K562 (cell line): ENCODE measurements around the gene PRMT7. TPM values are rescaled to one million over a fixed set of nuclear protein-coding genes. Genes with fewer than 3 reads are reported as not detected.

Source experiments
- NR2C1 ChIP-seq, 2 experiments: fragments of 450-650 bp; IDR thresholded peaks; 2 replicates each; pipeline ENCODE4 v1.6.1; 2017; ENCODE audit warnings: mild to moderate bottlenecking in 2 of 2, antibody characterized with exemption in 1 of 2, inconsistent platforms in 1 of 2, missing compliant biosample characterization in 1 of 2, missing genetic modification characterization in 1 of 2
- polyA plus RNA-seq, 8 experiments: library from polyadenylated mRNA; depleted of rRNA in 4 of 8; stranded (reverse) in 5 of 8; unstranded in 3 of 8; fragments of >200 nt; fragmentation: Nextera tagmentation in 2 of 8; fragmentation: Illumina TruSeq in 1 of 8; extraction: Ambion mirVana in 2 of 8; extraction: Trizol in 1 of 8; gene quantifications; 2 replicates each; pipeline versions ENCODE4 v1.2.1 to v1.2.3, GENCODE V29; 2011 to 2014; ENCODE audit warnings: inconsistent platforms in 1 of 8, missing spikeins in 1 of 8
- total RNA-seq, 7 experiments: library from RNA; depleted of rRNA in 6 of 7; stranded (reverse); fragments of >200 nt in 6 of 7; fragmentation: Illumina TruSeq in 2 of 7; extraction: Trizol in 2 of 7; gene quantifications; 2 replicates each; pipeline versions ENCODE4 v1.2.1 to v1.2.3, GENCODE V29; 2011 to 2021; ENCODE audit warnings: low replicate concordance in 1 of 7
- TF ChIP-seq, protein P1 (sequence below), 2 experiments: fragments of 450-650 bp in 1 of 2; sonication (generic) in 1 of 2; formaldehyde crosslinking in 1 of 2; IDR thresholded peaks; 2 replicates each; pipeline versions ENCODE4 v1.7.1 to v1.9.0; 2016 to 2022; ENCODE audit warnings: inconsistent platforms in 1 of 2, mild to moderate bottlenecking in 1 of 2, missing genetic modification reagents in 1 of 2

The PRMT7 gene
- total and polyA plus RNA-seq, 9 of the 15 experiments (the other 6 are each of a cell fraction or from before 2014, with no cell fraction given), result 6.4 to 88.8 (median 73.1) TPM

DNA sequence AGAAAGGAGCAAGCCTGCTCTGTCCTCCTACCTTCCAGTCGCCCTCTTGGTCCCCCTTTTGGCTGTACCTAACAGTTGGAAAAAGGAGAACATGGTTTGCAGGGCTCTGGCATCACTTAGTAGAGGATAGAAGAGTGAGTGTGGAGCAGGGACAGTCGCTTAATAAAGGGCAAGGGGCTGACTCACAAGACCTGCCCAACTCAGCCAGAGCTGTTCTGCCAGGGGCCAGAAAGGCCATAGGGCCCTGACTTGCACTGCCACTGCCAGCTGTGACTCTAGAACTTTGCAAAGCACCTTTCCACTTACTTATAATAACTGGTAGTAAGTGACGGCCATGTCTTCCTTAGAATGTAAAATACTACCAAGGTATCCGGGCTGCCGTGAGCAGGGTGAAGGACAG, 13.5 kb downstream of the PRMT7 start (continued):
- TF ChIP-seq, protein P1, sequence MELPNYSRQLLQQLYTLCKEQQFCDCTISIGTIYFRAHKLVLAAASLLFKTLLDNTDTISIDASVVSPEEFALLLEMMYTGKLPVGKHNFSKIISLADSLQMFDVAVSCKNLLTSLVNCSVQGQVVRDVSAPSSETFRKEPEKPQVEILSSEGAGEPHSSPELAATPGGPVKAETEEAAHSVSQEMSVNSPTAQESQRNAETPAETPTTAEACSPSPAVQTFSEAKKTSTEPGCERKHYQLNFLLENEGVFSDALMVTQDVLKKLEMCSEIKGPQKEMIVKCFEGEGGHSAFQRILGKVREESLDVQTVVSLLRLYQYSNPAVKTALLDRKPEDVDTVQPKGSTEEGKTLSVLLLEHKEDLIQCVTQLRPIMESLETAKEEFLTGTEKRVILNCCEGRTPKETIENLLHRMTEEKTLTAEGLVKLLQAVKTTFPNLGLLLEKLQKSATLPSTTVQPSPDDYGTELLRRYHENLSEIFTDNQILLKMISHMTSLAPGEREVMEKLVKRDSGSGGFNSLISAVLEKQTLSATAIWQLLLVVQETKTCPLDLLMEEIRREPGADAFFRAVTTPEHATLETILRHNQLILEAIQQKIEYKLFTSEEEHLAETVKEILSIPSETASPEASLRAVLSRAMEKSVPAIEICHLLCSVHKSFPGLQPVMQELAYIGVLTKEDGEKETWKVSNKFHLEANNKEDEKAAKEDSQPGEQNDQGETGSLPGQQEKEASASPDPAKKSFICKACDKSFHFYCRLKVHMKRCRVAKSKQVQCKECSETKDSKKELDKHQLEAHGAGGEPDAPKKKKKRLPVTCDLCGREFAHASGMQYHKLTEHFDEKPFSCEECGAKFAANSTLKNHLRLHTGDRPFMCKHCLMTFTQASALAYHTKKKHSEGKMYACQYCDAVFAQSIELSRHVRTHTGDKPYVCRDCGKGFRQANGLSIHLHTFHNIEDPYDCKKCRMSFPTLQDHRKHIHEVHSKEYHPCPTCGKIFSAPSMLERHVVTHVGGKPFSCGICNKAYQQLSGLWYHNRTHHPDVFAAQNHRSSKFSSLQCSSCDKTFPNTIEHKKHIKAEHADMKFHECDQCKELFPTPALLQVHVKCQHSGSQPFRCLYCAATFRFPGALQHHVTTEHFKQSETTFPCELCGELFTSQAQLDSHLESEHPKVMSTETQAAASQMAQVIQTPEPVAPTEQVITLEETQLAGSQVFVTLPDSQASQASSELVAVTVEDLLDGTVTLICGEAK (IDR thresholded peaks at IDR 0.05), result no peak
- TF ChIP-seq, protein P1 (CRISPR knock-in tag; IDR thresholded peaks at IDR 0.05), result no peak
- TF ChIP-seq NR2C1 (IDR thresholded peaks at IDR 0.05) (no peak), NR2C1 (tag; IDR thresholded peaks at IDR 0.05) (no peak)
